GM12873 (cell line): ENCODE data around the gene LRRC3B.

Source experiments
- TF ChIP-seq, protein P1 (sequence below): IDR thresholded peaks from 2 replicates; pipeline ENCODE4 v1.5.1; 2012; ENCODE audit warnings: low read depth, mild to moderate bottlenecking, moderate library complexity, low read length, control low read depth; ENCODE audit not compliant: insufficient read depth; ENCODE audit errors: missing control alignments

The LRRC3B gene

DNA sequence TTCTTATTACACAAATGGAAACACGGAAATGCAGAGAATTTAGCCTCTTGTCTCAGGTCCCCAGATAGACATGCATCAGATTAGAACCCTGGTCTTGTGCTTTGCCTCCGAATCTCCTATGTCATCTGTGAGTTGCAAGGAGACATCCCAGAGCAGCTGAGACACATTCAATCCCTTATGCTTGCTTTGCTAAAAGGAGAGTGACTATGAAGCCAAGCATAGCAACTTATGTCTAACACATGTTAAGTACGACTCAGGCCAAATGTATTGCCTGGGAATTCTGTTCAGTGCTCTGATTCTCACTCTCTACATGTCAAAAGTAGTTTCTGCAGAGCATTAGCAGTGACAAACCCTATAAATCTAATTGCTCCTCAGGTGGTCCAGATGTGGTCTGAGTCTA, 30.6 kb upstream of the LRRC3B start:
- TF ChIP-seq, protein P1, sequence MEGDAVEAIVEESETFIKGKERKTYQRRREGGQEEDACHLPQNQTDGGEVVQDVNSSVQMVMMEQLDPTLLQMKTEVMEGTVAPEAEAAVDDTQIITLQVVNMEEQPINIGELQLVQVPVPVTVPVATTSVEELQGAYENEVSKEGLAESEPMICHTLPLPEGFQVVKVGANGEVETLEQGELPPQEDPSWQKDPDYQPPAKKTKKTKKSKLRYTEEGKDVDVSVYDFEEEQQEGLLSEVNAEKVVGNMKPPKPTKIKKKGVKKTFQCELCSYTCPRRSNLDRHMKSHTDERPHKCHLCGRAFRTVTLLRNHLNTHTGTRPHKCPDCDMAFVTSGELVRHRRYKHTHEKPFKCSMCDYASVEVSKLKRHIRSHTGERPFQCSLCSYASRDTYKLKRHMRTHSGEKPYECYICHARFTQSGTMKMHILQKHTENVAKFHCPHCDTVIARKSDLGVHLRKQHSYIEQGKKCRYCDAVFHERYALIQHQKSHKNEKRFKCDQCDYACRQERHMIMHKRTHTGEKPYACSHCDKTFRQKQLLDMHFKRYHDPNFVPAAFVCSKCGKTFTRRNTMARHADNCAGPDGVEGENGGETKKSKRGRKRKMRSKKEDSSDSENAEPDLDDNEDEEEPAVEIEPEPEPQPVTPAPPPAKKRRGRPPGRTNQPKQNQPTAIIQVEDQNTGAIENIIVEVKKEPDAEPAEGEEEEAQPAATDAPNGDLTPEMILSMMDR, result no peak

DNA sequence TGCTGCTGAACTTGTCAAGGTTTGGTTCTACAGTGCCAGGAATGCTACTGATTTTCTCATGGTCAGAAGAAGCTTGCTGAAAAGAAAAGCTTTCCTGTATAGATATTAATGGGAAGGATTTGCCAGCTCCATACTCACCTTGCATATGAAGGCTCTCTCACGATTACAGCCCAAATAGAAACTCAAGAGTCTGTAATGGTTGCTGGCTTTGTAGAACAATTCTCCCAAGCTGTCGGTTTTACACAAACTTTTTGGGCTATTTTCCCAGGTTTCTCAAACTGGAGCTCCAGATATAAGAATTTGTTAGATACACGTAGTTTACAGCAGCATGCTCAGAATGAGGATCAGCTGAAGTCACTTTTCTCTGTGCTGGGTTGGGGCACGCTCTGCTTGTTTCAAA, 30.1 kb upstream of the LRRC3B start:
- TF ChIP-seq, protein P1, result no peak

DNA sequence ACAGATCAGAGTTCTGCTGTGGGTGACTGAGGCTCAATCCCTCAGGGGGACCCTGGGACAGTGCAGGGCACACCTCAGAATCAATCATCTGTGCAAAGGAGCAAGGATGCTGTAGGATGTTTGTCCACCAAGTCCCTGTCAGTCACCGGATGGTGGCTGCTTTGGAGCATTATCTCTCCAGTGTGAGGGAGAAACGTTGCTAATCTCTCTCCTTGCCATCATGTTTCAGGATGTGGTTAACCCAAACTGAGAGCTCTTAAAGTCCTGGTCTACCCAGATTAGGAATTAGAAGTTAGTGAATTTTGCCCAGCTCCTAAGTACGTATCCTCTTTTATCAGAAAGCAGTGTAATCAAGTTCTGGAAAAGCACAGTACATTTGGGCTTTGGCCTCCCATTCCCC, 26.2 kb upstream of the LRRC3B start:
- TF ChIP-seq, protein P1, result no peak

DNA sequence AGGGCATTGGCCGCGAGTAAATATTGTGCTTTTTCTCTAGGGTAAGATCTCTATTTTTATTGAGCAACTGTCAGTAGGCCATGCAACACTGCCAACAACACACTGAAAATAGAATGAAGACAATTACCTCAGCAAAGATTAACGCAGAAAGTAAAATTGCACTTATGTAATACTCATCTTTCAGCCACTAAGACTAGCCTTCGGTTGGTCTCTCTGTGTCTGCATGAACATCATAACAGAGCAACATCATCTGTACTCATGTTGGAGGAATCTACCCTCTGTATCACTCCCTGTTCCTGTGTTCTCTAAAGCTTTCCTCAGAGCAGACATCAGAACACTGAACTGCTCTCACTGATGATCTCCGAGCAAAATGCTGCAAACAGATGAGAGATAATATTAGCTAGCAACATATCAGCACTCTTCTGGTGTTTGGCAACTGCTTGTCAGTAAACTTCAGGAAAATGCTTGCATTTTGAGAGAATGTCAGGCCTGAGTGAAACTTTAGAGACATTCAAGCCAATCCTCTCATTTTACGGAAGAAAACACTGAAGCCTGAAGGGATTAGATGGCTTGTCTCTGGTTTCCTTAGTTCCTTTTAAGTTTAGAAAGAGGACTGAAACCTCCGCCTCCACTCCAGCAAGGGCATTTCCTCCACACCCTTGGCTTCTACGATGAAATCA, 8.4 kb upstream of the LRRC3B start:
- TF ChIP-seq, protein P1, result no peak

DNA sequence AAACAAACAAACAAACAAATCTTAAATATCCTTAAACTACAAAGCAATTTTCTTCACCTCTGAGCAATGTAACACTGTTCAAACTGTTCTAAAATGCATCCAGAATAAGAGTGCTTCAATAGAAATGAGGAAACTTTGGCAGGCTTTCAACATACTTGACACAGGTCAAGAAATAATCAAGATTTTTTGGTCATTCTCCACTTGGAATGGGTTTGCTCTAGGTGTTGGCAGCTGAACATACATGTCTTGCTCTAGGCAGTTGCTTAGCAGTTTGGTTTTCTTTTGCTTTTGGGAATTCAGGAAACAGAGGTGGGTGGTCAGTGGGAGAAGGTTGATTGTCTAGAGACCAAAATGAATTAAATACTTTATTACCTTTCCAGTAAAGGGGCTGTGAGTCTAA, 1.4 kb upstream of the LRRC3B start:
- TF ChIP-seq, protein P1, result no peak

DNA sequence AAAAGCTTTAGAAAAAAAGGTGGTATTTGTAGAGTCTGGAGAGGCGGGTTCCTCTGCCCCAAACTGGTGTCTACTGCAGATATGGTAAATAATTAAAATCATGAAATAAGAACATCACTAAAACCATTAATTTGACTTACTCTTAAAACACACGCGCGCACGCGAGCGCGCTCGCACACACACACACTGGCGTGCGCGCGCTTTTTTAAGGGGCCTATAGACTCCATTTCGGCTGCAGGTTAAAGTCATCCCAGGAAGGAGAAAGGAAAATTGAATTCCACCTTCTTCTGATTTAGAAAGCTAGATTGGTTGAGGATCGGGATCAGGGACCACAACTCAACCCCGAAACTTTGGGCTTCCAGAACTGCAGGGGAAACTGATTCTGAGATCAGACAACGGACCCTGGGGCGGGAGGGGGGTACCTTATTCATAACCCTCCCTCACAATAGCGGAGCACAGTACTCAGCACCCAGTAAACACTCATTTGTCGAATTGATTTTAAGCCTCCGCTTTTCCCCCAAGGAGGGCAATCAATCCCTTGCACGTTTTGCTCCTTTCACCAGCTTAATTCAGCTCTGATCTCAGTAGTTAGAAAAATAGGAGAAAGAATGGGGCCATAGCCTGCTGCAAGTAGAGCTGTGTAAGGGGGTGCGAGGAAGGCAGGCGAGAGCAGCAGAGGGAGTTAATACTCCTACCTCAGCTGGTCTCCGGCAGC, 509 bp upstream of the LRRC3B start:
- TF ChIP-seq, protein P1, result no peak

DNA sequence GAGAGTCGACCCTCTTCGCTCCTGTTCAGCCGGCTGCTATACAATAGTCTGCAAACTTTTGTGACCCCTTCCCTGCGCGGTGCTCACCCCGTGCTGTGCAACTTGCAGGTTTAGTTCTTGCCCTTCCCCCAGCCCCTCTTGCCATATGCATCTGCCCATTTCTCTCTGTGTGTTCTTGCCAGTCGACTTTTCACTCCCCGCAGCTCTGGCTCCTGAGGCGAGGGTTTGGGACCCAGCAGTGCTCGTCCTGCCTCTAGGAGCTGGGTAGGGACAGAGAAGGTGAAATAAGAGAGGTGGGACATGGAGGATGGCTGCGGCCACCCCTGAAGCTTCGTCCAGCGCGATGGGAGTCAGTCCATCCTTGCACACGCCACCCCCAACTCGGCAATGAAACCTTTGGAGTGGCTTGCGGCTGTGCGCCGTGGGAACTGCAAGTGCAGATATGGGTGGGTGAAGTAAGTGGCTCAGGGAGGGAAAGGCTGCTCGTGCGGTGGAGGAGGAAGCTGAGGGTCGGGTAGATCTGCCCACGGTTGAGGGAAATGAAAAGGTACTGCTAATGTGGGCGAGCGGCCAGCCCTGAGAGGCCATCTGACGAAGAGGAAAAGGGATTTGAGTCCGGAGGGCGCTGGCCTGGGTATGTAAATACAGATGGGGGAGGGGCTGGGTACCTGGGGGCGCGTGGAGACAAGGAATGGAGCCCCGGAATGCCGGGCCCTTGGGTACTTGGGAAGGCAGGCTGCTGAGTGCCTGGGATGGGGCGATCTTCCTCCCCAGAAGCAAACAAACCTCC, 1.0 kb downstream of the LRRC3B start:
- TF ChIP-seq, protein P1, result no peak
